SKM-1 (cell line): ENCODE measurements around the gene KDM4D.
A peak's percentile ranks its signal among the peaks of the same experiment; 100 is the strongest.
"Not testable (repeated sequence)": the region's sequence is repeated elsewhere in the genome, so short reads cannot be mapped to it uniquely, and the experiment has no call there.

Experiments
- DNase-seq: peaks from one replicate; lab custom pipeline; 2025; ENCODE audit not compliant: unreplicated experiment; lab: John Stamatoyannopoulos, UW

KDM4D gene

GRCh38 chr11:94973099-94973968 is at the start of gene KDM4D, which contains the start of gene CWC15:
KDM4D (plus strand) TSS chr11:94973709; CDS start chr11:94997373, 23,664 bp downstream.
CWC15 (minus strand) TSS chr11:94973556; CDS start chr11:94972185, 1,371 bp downstream.
- DNase-seq: peak; percentile 86

GRCh38 chr11:94924171-94924572 is 49.3 kb upstream of the KDM4D start:
- DNase-seq: no peak

- DNase-seq: no peak
These were observed 48.9 kb upstream of the KDM4D start for GRCh38 chr11:94924612-94925011.

- DNase-seq: no peak
These were observed 47.9 kb upstream of the KDM4D start for GRCh38 chr11:94925422-94926270.

GRCh38 chr11:94926271-94926625 is 47.3 kb upstream of the KDM4D start:
- DNase-seq: no peak

GRCh38 chr11:94926698-94927237 is 46.7 kb upstream of the KDM4D start:
- DNase-seq: peak; percentile 3

GRCh38 chr11:94928117-94928990 is 45.2 kb upstream of the KDM4D start:
- DNase-seq: no peak

GRCh38 chr11:94932072-94932471 is 41.4 kb upstream of the KDM4D start:
- not testable (repeated sequence) for DNase-seq

GRCh38 chr11:94932503-94932902 is 41.0 kb upstream of the KDM4D start:
- no peak for DNase-seq

GRCh38 chr11:94933223-94934130 is 40.0 kb upstream of the KDM4D start:
- no peak for DNase-seq

GRCh38 chr11:94934362-94934761 is 39.1 kb upstream of the KDM4D start:
- no peak for DNase-seq

GRCh38 chr11:94934846-94935245 is 38.7 kb upstream of the KDM4D start:
- DNase-seq: no peak

- DNase-seq: no peak
These were observed 35.1 kb upstream of the KDM4D start for GRCh38 chr11:94938095-94939055.

GRCh38 chr11:94939346-94939745 is 34.2 kb upstream of the KDM4D start:
- no peak for DNase-seq

- no peak for DNase-seq
These were observed 32.4 kb upstream of the KDM4D start for GRCh38 chr11:94941131-94941530.

- no peak for DNase-seq
These were observed 26.7 kb upstream of the KDM4D start for GRCh38 chr11:94946812-94947211.

GRCh38 chr11:94948070-94948617 is 25.4 kb upstream of the KDM4D start:
- peak; percentile 57 for DNase-seq

GRCh38 chr11:94954753-94955152 is 18.8 kb upstream of the KDM4D start:
- no peak for DNase-seq
